HG03378 (cell line): ENCODE data around the gene CSH2.
"Not testable (repeated sequence)": the region's sequence is repeated elsewhere in the genome, so short reads cannot be mapped to it uniquely, and the experiment has no call there.

Experiments used
- ATAC-seq: cut with Tn5 transposase; IDR thresholded peaks from one replicate; pipeline ENCODE4 v1.9.1; 2021; ENCODE audit warnings: mild to moderate bottlenecking, moderate library complexity; ENCODE audit not compliant: unreplicated experiment

The CSH2 gene

GRCh38 chr17:63856425-63856824, 17.1 kb downstream of the CSH2 start:
- ATAC-seq, result not testable (repeated sequence)

- no peak for ATAC-seq
Measured at GRCh38 chr17:63855185-63855584, 18.3 kb downstream of the CSH2 start.

GRCh38 chr17:63854709-63855108, 18.8 kb downstream of the CSH2 start:
- no peak for ATAC-seq

- no peak for ATAC-seq
Measured at GRCh38 chr17:63853260-63853659, 20.2 kb downstream of the CSH2 start.

- ATAC-seq, result no peak
Measured at GRCh38 chr17:63850401-63850800, 23.1 kb downstream of the CSH2 start.

DNA sequence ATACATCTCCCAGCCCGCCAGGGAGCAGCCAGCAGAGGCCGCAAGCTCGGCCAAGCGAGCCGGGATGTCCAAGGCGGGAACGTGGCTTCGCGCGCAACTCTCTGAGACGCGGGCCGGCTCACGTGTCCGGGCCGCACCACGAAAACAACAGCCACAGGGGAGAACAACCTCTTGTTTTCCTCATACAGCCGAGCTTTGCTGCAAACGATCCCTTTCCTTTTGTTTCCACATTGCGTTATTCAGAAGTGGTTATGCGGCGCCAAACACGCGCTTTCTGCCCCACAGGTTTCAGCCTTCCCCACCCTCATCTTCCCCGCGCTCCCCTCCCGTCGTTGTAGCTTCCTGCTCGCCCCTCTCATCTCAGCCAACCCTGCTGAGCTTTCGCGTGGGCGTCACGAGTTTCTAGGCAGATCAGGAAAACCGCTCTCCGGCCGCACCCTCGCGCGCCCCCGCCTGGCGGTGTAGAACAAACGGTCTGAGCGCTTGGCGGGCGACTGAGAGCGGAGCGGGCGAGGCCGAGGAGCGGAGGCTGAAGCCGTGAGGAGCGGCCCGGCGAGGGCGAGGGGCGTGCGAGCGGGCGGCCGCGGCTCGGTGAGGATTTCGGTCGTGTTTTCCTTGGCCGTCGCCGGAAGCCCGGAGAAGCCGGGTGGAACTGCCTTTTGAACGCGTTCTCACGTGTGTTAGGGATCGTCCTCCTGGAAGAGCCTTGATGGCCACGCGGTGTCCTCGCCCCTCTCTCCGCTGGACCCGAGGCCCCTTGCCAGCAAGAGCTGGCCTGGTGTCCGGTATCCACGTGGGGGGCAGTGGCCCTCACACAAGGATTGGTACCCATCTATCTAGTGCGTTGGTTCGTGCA, 24.4 kb downstream of the CSH2 start:
- ATAC-seq, result peak; percentile 67

- ATAC-seq, result no peak
Measured at GRCh38 chr17:63847525-63848249, 25.8 kb downstream of the CSH2 start.

- ATAC-seq, result no peak
Measured at GRCh38 chr17:63845509-63845908, 28.0 kb downstream of the CSH2 start.

DNA sequence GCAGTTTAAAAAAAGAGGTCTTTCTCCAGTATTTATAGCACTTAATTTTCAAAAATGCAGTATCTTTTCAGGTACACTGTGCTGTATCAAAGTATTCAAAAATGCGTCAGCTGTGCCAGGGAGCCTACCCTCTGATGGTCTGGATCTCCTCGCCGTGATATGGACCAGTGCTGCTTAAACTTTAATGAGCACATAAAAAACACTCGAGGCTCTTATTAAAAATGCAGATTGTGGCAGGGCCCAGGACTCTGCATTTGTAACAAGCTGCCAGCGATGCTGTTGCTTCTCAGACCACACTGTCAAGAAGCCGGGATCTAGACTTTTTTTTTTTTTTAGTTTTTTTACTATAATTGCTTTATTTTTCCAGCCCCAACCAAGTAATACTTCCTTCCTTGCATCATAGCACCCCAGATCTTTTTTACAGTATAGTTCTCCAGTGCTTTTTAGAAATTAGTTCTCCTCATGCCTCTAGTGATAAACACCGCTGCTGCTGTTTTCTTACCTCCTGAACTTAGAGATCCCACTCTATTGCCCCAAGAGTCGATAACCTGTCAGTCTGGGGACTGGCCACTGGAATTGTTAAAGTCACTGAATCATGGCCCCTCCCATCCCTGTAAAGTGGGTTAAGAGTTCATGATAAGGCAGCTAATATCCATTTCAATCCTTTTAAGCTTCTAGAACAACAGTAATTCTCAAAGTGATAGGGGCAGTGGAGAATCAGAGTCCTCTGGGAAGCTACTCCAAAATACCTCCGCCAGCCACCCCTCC, 29.4 kb downstream of the CSH2 start:
- ATAC-seq, result no peak

- ATAC-seq, result not testable (repeated sequence)
Measured at GRCh38 chr17:63843387-63843888, 30.0 kb downstream of the CSH2 start.

DNA sequence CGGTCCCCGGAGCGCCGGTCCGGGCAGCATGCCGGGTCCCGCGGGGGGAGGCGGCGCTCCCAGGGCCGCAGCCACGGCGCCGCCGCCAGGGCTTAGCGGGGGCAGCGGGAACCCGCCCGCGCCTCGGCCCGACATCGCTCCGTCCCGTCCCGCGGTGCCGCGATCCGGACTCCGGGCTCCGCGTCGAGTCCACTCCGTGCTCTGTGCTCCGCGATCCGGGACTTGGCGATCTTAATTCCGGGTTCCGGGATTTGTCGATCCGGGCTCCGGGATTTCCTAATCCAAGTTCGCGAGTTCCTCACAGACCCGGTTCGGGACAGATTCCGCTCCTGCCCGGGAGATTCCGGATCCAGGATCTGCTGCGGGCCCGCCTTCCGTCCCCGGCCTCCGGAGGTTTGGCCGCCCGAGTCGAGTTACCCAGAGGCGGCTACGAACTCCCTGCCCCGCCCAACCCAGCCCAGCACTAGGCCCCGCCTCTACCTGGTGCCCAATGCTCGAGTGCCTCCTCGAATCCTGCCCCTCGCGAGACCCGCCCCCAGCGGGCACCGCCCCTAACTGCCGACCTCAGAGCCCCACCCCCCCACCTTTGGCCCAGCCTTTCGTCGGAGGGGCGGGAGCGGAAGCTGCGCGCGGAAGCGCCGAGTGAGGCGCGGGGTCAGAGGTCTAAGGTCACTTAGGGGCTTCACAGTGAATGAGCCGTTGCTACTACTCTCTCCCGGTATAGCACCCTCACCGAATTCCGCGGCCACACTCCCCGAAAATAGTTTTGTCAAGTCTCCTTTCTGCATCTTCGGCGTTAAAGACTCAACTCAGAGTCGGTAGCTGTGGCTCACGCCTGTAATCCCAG, 30.7 kb downstream of the CSH2 start, which contains the start of gene SMARCD2:
SMARCD2 (minus strand) TSS at position 146 of the 847 bp plus-strand sequence; CDS start at position 135, 11 bp downstream.
- peak; percentile 61 for ATAC-seq

DNA sequence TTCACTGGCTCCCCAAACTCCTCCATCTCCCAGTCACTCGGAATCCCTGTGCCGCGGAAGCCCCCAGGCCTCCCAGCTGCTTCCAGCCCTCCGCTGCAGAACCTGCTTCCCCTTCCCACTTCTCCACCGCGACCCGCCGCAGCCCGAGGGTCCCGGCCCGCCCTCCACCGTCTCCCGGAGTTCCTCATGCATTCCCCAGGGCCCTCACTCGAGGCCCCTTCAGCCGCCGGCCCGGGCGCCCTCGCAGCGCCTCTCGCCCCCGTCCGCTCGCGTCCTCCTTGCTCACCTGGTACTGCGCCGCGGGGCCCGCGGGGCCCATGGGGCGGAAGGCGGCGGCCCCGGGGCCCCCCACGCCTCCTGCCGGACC, 31.3 kb downstream of the CSH2 start:
- no peak for ATAC-seq

DNA sequence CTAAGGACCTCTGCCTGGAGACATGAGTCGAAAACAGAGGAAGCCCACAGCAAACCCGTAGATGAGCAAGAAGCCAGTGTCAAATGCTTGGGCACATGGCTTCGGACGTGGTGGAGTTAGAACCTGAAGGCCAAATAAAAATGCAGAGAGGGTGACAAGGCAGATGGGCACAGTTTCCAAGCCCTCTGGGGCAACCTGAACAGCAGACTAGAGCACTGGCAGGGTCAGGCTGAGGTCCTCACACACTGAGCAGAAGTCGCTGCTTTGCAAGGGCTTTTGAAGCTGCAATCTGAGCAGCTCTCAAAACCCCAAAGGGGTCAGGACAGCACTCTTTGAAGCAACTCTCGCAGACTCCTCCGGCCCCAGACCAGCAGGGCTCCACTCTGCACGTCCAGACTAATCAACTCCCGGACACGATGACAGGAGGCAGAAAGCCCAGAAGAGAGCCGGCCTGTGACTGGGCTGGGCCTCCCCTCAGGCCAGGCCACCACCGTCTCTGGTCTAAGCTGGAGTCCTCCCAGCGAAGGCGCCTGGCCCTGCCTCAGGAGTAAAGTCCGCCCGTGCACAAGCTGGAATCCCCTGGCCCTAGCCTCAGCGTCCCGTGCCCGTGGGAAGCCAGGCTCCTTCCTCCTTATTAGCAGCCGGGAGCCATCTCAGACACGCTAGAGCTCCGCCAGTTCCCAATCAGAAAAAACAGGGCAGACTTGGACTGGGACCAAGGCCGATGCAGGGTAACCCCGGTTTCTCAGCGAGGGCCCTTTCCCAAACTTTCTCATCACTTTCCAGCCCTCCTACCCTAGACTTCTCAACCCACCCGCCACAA, 31.9 kb downstream of the CSH2 start:
- ATAC-seq, result no peak

GRCh38 chr17:63840591-63841349, 32.7 kb downstream of the CSH2 start:
- no peak for ATAC-seq

- ATAC-seq, result no peak
Measured at GRCh38 chr17:63838631-63839171, 34.8 kb downstream of the CSH2 start.

DNA sequence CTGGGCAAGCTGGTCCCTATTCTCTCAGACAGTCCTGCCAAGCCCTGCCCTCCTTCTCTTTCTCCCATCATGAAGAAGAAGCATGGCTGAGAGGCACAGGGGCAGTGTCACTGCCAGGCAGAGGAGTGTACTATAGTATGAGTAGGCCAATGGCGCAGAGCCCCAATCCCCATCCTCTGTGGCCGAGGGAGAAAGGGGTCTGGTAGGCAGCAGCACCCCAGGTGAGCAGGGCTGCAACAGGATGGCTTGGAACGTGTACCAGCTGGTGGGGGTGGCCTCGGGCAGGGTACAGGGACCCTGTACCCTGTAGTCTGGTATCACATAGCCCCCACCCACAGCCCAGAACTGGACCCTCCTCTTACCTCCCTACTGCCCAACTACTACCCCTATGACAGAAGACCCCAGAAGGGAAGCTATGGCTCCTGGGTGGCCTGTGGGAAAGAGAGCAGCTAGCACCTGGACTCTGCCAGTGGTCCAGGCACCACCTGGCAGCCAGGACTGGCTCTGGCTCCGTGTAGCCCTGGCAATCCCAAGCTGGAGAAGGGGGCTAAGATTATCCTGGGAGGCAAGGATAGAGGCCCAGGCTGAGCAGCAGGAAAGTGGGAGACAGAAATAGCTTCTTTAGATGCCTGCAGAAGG, 35.4 kb downstream of the CSH2 start:
- no peak for ATAC-seq

GRCh38 chr17:63837480-63837879, 36.0 kb downstream of the CSH2 start:
- ATAC-seq, result no peak

DNA sequence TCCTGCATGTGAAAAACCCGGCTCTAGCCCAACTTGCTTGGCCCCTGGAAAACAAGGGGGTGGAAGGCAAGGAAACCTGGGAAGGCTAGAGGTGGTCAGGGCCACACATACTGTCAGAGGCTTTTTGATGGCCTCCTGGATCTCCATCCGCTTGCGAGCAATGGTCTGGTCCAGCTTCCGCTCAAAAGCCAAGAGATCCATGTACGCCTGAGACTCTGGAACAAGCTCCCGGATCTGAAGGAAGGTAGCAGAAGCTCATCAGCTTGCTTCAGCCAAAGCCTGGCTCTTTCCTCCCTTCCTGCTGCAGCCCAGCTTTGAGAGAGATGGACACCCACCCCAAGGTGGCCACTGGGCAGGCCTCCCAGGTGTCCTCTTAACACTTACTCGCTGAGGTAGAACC, 36.7 kb downstream of the CSH2 start:
- no peak for ATAC-seq
